ENCODE results near the gene PRICKLE4. TPM values are rescaled to one million over a fixed set of nuclear protein-coding genes. Genes with fewer than 3 reads are reported as not detected.

PRICKLE4 gene
- total RNA-seq, 2 donors from 2014 or later: 3.1 to 4.6 TPM

GRCh38 chr6:41736186-41736733 lies 44.3 kb upstream of the PRICKLE4 start:
- Histone ChIP-seq H3K9me3 (no peaks in the 10 kb centered on the region), H3K4me3 (peak overlapping the region; percentile 97), H3K27ac (no peak overlapping the region), H3K4me1 (ENCODE audit: control insufficient read depth in 1 of 2, low read depth in 2 of 2) (peaks cover 17 to 31% of the 10 kb centered on the region in 2 donors), H3K27me3 (replicated peaks; ENCODE audit: insufficient read depth) (no peaks in the 10 kb centered on the region), H3K36me3 (no peaks in the 10 kb centered on the region)
- DNase-seq (ENCODE audit: low spot score) (no peak), ATAC-seq (ENCODE audit: insufficient number of reproducible peaks, low FRiP score, low read depth) (no peak)
- no peak for TF ChIP-seq CTCF (IDR thresholded peaks at IDR 0.05)

- DNase-seq (ENCODE audit: low spot score) (no peak), ATAC-seq (ENCODE audit: insufficient number of reproducible peaks, low FRiP score, low read depth) (no peak)
- no peak for TF ChIP-seq CTCF (IDR thresholded peaks at IDR 0.05)
- no peak overlapping the region for H3K27ac ChIP-seq
- H3K27me3 ChIP-seq (replicated peaks; ENCODE audit: insufficient read depth): no peaks in the 10 kb centered on the region
- H3K4me3 ChIP-seq: no peak overlapping the region
- no peaks in the 10 kb centered on the region for H3K36me3 ChIP-seq
- no peaks in the 10 kb centered on the region for H3K9me3 ChIP-seq
- H3K4me1 ChIP-seq (ENCODE audit: control insufficient read depth in 1 of 2, low read depth in 2 of 2): peaks cover 13 to 24% of the 10 kb centered on the region in 2 donors
Observed at GRCh38 chr6:41736800-41737555, 43.6 kb upstream of the PRICKLE4 start.

DNA sequence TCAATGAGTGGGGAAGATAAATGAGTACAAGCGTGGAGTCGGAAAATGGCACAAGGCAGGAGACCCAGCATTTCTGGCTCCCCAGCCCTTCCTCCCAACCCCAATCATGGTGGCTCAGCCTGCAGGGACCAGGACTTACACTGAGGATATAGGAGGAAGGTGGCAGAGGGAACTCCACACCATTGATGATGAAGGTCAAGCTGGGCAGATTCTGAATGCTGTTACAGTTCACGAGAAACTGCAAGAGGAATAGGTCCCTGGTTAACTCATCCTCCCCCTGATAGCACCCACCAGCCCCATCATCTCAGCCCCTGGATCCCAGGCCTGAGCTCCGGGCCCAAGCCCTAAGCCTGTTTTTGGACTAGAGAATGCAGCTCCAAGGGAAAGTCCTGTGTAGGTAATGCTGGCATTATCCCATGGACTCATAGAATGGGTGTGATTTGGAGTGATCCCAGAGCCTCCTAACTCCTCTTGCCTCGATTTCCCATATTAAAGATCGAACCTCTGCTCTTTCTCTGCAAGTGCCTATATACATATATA lies 42.9 kb upstream of the PRICKLE4 start:
- H3K4me3 ChIP-seq: no peak overlapping the region
- H3K27ac ChIP-seq: no peak overlapping the region
- TF ChIP-seq CTCF (IDR thresholded peaks at IDR 0.05): no peak
- DNase-seq (ENCODE audit: low spot score): no peak
- H3K27me3 ChIP-seq (replicated peaks; ENCODE audit: insufficient read depth): no peaks in the 10 kb centered on the region
- H3K36me3 ChIP-seq: no peaks in the 10 kb centered on the region
- no peak for ATAC-seq (ENCODE audit: insufficient number of reproducible peaks, low FRiP score, low read depth)
- H3K9me3 ChIP-seq: no peaks in the 10 kb centered on the region
- H3K4me1 ChIP-seq (ENCODE audit: control insufficient read depth in 1 of 2, low read depth in 2 of 2): peaks cover 8 to 17% of the 10 kb centered on the region in 2 donors

- Histone ChIP-seq H3K4me1 (ENCODE audit: control insufficient read depth in 1 of 2, low read depth in 2 of 2) (peaks cover 0 to 4% of the 10 kb centered on the region in 2 donors), H3K4me3 (no peak overlapping the region), H3K27me3 (replicated peaks; ENCODE audit: insufficient read depth) (no peaks in the 10 kb centered on the region), H3K27ac (no peak overlapping the region), H3K9me3 (no peaks in the 10 kb centered on the region), H3K36me3 (no peaks in the 10 kb centered on the region)
- no peak for ATAC-seq (ENCODE audit: insufficient number of reproducible peaks, low FRiP score, low read depth)
- no peak for TF ChIP-seq CTCF (IDR thresholded peaks at IDR 0.05)
- no peak for DNase-seq (ENCODE audit: low spot score)
Observed at GRCh38 chr6:41739041-41739440, 41.5 kb upstream of the PRICKLE4 start.

GRCh38 chr6:41740366-41741162 lies 40.0 kb upstream of the PRICKLE4 start:
- DNase-seq (ENCODE audit: low spot score) (no peak), ATAC-seq (ENCODE audit: insufficient number of reproducible peaks, low FRiP score, low read depth) (no peak)
- no peak overlapping the region for H3K4me3 ChIP-seq
- H3K27me3 ChIP-seq (replicated peaks; ENCODE audit: insufficient read depth): no peaks in the 10 kb centered on the region
- H3K9me3 ChIP-seq: no peaks in the 10 kb centered on the region
- no peak overlapping the region for H3K27ac ChIP-seq
- no peaks in the 10 kb centered on the region for H3K36me3 ChIP-seq
- H3K4me1 ChIP-seq (ENCODE audit: control insufficient read depth in 1 of 2, low read depth in 2 of 2): peaks cover 0 to 4% of the 10 kb centered on the region in 2 donors
- no peak for TF ChIP-seq CTCF (IDR thresholded peaks at IDR 0.05)
